Smooth muscle cell (in vitro differentiated cells): ENCODE measurements around the gene GATB. TPM values are rescaled to one million over a fixed set of nuclear protein-coding genes. Genes with fewer than 3 reads are reported as not detected.

Experiments used
- DNase-seq: peaks from one replicate; lab custom pipeline; 2025; ENCODE audit not compliant: unreplicated experiment; lab: John Stamatoyannopoulos, UW
- H2AFZ ChIP-seq: fragments of 200-600 bp; sonication (generic); 2 replicates; pipeline ENCODE4 v1.6.0; 2016; ENCODE audit warnings: antibody characterized with exemption, low read depth, mild to moderate bottlenecking
- H3F3A ChIP-seq: fragments of 200-600 bp; sonication (generic); 2 replicates; pipeline ENCODE4 v1.6.0; 2017; ENCODE audit warnings: antibody characterized with exemption, low read depth
- H3K27ac ChIP-seq: fragments of 200-600 bp; sonication (generic); 2 replicates; pipeline ENCODE4 v1.5.1; 2016; ENCODE audit warnings: low read depth, mild to moderate bottlenecking
- H3K27me3 ChIP-seq: fragments of 200-600 bp; sonication (generic); 2 replicates; pipeline ENCODE4 v1.6.1; 2016; ENCODE audit warnings: low read depth, mild to moderate bottlenecking
- H3K36me3 ChIP-seq: fragments of 200-600 bp; sonication (generic); 2 replicates; pipeline ENCODE4 v1.5.1; 2016; ENCODE audit warnings: low read depth
- H3K4me1 ChIP-seq: fragments of 200-600 bp; sonication (generic); 2 replicates; pipeline ENCODE4 v1.5.1; 2016; ENCODE audit warnings: low read depth
- H3K4me2 ChIP-seq: fragments of 200-600 bp; sonication (generic); 2 replicates; pipeline ENCODE4 v1.6.0; 2016; ENCODE audit warnings: mild to moderate bottlenecking
- H3K4me3 ChIP-seq: fragments of 200-600 bp; sonication (generic); 2 replicates; pipeline ENCODE4 v1.5.1; 2016; ENCODE audit warnings: mild to moderate bottlenecking
- H3K79me2 ChIP-seq: fragments of 200-600 bp; sonication (generic); 2 replicates; pipeline ENCODE4 v1.6.0; 2016; ENCODE audit warnings: low read depth, mild to moderate bottlenecking
- H3K9ac ChIP-seq: fragments of 200-600 bp; sonication (generic); 2 replicates; pipeline ENCODE4 v1.6.0; 2016; ENCODE audit warnings: low read depth
- H3K9me3 ChIP-seq: fragments of 200-600 bp; sonication (generic); replicated peaks from 2 replicates; pipeline ENCODE4 v1.5.1; 2016; ENCODE audit warnings: low read depth
- H4K20me1 ChIP-seq: fragments of 200-600 bp; sonication (generic); 2 replicates; pipeline ENCODE4 v1.6.0; 2016; ENCODE audit warnings: low read depth
- CTCF ChIP-seq: fragments of 200-600 bp; sonication (generic); IDR thresholded peaks from 2 replicates; pipeline ENCODE4 v1.5.1; 2017; ENCODE audit warnings: borderline replicate concordance, mild to moderate bottlenecking, antibody characterized with exemption; ENCODE audit not compliant: insufficient read depth, poor library complexity, severe bottlenecking
- WGBS: methylation state at CpG from one replicate; pipeline ENCODE4 v1.1.7; 2016; ENCODE audit warnings: low lambda C conversion rate; 5-methylcytosine and 5-hydroxymethylcytosine counted together
- polyA plus RNA-seq: library from polyadenylated mRNA; unstranded; fragments of >200 nt; fragmentation: Nextera tagmentation; extraction: Ambion mirVana; gene quantifications from 2 replicates; pipeline ENCODE4 v1.2.1, GENCODE V29; 2016
- total RNA-seq: library from RNA; depleted of rRNA; stranded (reverse); fragments of >200 nt; gene quantifications from 2 replicates; pipeline ENCODE4 v1.2.3, GENCODE V29; 2014

The GATB gene
- total and polyA plus RNA-seq, 2 experiments from 2014 or later: 15.7 to 17.6 TPM

DNA sequence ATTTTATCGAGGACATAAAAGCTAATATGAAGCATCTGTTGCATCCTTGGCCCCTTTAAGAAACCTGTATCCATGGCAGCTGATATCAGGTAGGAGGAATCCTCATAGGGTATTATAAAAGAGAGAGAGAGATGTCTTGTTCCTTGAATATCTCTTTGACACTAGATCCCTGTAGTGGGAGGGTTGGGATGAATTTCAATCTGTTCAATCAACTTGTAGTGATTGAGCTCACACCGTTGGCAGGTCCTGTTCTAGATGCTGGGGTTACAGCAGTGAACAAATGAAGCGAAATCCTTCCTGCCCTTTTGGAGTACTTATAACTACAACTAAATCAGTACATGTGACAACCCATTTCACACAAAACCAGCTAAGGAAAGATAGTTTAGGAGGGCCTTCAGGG is 35.3 kb upstream of the GATB start:
- Histone ChIP-seq H3K4me1 (no peaks in the 10 kb centered on the region), H3K4me2 (no peak overlapping the region), H3K27ac (no peak overlapping the region), H3K27me3 (no peaks in the 10 kb centered on the region), H3K4me3 (no peak overlapping the region), H4K20me1 (no peaks in the 10 kb centered on the region), H3K9ac (no peak overlapping the region), H3F3A (no peaks in the 10 kb centered on the region), H3K9me3 (no peaks in the 10 kb centered on the region), H3K36me3 (no peaks in the 10 kb centered on the region), H3K79me2 (no peaks in the 10 kb centered on the region), H2AFZ (no peak overlapping the region)
- DNase-seq: no peak
- TF ChIP-seq CTCF: no peak
- WGBS: 97% methylated on average over 3 of the region's 3 CpGs

- no peak for TF ChIP-seq CTCF
- WGBS: 75% methylated on average over 4 of the region's 4 CpGs
Measured at GRCh38 chr4:151792995-151793394, 32.2 kb upstream of the GATB start.

DNA sequence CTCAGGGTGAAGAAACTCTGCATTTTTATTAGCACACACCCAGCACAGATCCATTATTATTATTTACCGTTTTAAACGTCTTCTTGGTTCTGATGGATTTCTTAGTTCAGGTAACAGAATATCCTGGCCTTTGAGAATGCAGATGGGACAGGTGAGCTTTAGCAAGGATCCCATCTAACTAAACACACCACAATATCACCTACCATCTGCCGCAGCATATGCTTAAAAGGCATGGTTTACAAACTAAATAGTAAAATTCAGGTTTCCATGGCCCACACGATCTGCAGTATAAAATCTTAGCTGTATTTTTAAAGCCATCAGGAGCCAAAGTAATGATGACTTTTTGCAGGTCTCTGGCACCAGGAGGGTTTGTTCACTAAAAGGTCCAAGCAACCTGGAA is 31.7 kb upstream of the GATB start:
- H3K79me2 ChIP-seq: no peaks in the 10 kb centered on the region
- no peaks in the 10 kb centered on the region for H3K36me3 ChIP-seq
- H3K9ac ChIP-seq: no peak overlapping the region
- WGBS: 93% methylated on average over 4 of the region's 4 CpGs
- no peak overlapping the region for H3K4me2 ChIP-seq
- no peak overlapping the region for H2AFZ ChIP-seq
- H3K27me3 ChIP-seq: no peaks in the 10 kb centered on the region
- TF ChIP-seq CTCF: no peak
- H3K9me3 ChIP-seq: no peaks in the 10 kb centered on the region
- no peaks in the 10 kb centered on the region for H3F3A ChIP-seq
- no peak for DNase-seq
- H3K27ac ChIP-seq: no peak overlapping the region
- H4K20me1 ChIP-seq: no peaks in the 10 kb centered on the region
- H3K4me1 ChIP-seq: no peaks in the 10 kb centered on the region
- no peak overlapping the region for H3K4me3 ChIP-seq

More at GRCh38 chr4:151792995-151793394, 32.2 kb upstream of the GATB start:
- no peaks in the 10 kb centered on the region for H3K4me1 ChIP-seq
- no peak overlapping the region for H3K9ac ChIP-seq
- no peak overlapping the region for H3K4me3 ChIP-seq
- no peak overlapping the region for H3K4me2 ChIP-seq
- H3K36me3 ChIP-seq: no peaks in the 10 kb centered on the region
- H3K9me3 ChIP-seq: no peaks in the 10 kb centered on the region
- no peaks in the 10 kb centered on the region for H3F3A ChIP-seq
- H4K20me1 ChIP-seq: no peaks in the 10 kb centered on the region
- no peak overlapping the region for H2AFZ ChIP-seq
- H3K27ac ChIP-seq: no peak overlapping the region
- H3K79me2 ChIP-seq: no peaks in the 10 kb centered on the region
- H3K27me3 ChIP-seq: no peaks in the 10 kb centered on the region
- no peak for DNase-seq

GRCh38 chr4:151788021-151788420 is 27.2 kb upstream of the GATB start:
- H3F3A ChIP-seq: no peaks in the 10 kb centered on the region
- H3K4me2 ChIP-seq: no peak overlapping the region
- no peaks in the 10 kb centered on the region for H3K9me3 ChIP-seq
- H3K27me3 ChIP-seq: no peaks in the 10 kb centered on the region
- no peak overlapping the region for H3K9ac ChIP-seq
- H2AFZ ChIP-seq: no peak overlapping the region
- no peaks in the 10 kb centered on the region for H3K79me2 ChIP-seq
- H3K36me3 ChIP-seq: no peaks in the 10 kb centered on the region
- no peaks in the 10 kb centered on the region for H4K20me1 ChIP-seq
- H3K4me3 ChIP-seq: no peak overlapping the region
- TF ChIP-seq CTCF: no peak
- peaks cover 6% of the 10 kb centered on the region for H3K4me1 ChIP-seq
- H3K27ac ChIP-seq: no peak overlapping the region
- DNase-seq: no peak
